Measurements from ENCODE around the gene LTC4S. TPM values are rescaled to one million over a fixed set of nuclear protein-coding genes. Genes with fewer than 3 reads are reported as not detected.
A peak's percentile ranks its signal among the peaks of the same experiment; 100 is the strongest.
"Not testable (repeated sequence)": the region's sequence is repeated elsewhere in the genome, so short reads cannot be mapped to it uniquely, and the experiment has no call there.

The LTC4S gene
- 1 to 10 TPM in 3 of 4 donors, not detected in 1; 3.0 to 3.8 (median 3.2) TPM for total RNA-seq

- Histone ChIP-seq H3K4me3 (peak within 1 kb of the TSS in 1 of 4 donors; percentile 72), H3K36me3 (peaks cover 0 to 12% (median 5%) of the 10 kb centered on the region in 4 donors), H3K9me3 (no peaks in the 10 kb centered on the region), H3K27me3 (no peaks in the 10 kb centered on the region), H3K4me1 (peaks cover 19 to 46% (median 29%) of the 10 kb centered on the region in 4 donors), H3K27ac (peak within 1 kb of the TSS; percentile 57 to 92 (median 90))
- in situ Hi-C loops (cut with MboI; ENCODE audit: low pct_ligation_motif_present in 1 of 4, low pct_unique_long_range_greater_than_20kb in 1 of 4, low sequenced_read_pairs in 3 of 4) (no loop called here), intact Hi-C loops (cut with DNase I; ENCODE audit: low total_unique reads) (no loop called here)
- TF ChIP-seq POLR2A (IDR thresholded peaks at IDR 0.05) (no peak), POLR2AphosphoS5 (IDR thresholded peaks at IDR 0.05) (peak in 2 of 3 donors; percentile 3 to 29), EP300 (IDR thresholded peaks at IDR 0.05; ENCODE audit: low read depth) (no peak)
- peak; percentile 65 for DNase-seq
- WGBS, 2 donors (ENCODE audit: low coverage in 1 of 2), result 55% methylated on average over 17 of the region's 19 CpGs; no CpG with 5 or more reads in 1 of the 2 donors
Observed at GRCh38 chr5:179793468-179794139, at the start of gene LTC4S. Gene LTC4S, plus strand, starts transcription at chr5:179793986. Its CDS starts 95 bp downstream, at chr5:179794081.

GRCh38 chr5:179744106-179744505 is 49.7 kb upstream of the LTC4S start:
- intact Hi-C loops (cut with DNase I; ENCODE audit: low total_unique reads); DNase-seq; in situ Hi-C loops (cut with MboI; ENCODE audit: low pct_ligation_motif_present in 1 of 4, low pct_unique_long_range_greater_than_20kb in 1 of 4, low sequenced_read_pairs in 3 of 4); H3K27me3 ChIP-seq; H3K4me3 ChIP-seq; H3K36me3 ChIP-seq; H3K27ac ChIP-seq; H3K9me3 ChIP-seq: not testable (repeated sequence)
- WGBS, 2 donors (ENCODE audit: low coverage in 1 of 2), result 89 to 100% methylated on average over 6 to 7 of the region's 7 CpGs
- H3K4me1 ChIP-seq, result peaks cover 0 to 17% (median 0%) of the 10 kb centered on the region in 4 donors

- TF ChIP-seq CTCF (IDR thresholded peaks at IDR 0.05) (no peak), EP300 (IDR thresholded peaks at IDR 0.05; ENCODE audit: low read depth) (no peak), POLR2A (IDR thresholded peaks at IDR 0.05) (no peak), POLR2AphosphoS5 (IDR thresholded peaks at IDR 0.05) (no peak)
- intact Hi-C loops (cut with DNase I; ENCODE audit: low total_unique reads) (no loop called here), in situ Hi-C loops (cut with MboI; ENCODE audit: low pct_ligation_motif_present in 1 of 4, low pct_unique_long_range_greater_than_20kb in 1 of 4, low sequenced_read_pairs in 3 of 4) (no loop called here)
- Histone ChIP-seq H3K27ac (no peak overlapping the region), H3K36me3 (no peaks in the 10 kb centered on the region), H3K4me3 (no peak overlapping the region), H3K27me3 (no peaks in the 10 kb centered on the region), H3K9me3 (no peaks in the 10 kb centered on the region), H3K4me1 (peaks cover 0 to 17% (median 0%) of the 10 kb centered on the region in 4 donors)
- DNase-seq, result no peak
- WGBS, 2 donors (ENCODE audit: low coverage in 1 of 2), result 83 to 100% methylated on average over 2 of the region's 2 CpGs
Observed at GRCh38 chr5:179746872-179747271, 46.9 kb upstream of the LTC4S start.

- in situ Hi-C loops (cut with MboI; ENCODE audit: low pct_ligation_motif_present in 1 of 4, low pct_unique_long_range_greater_than_20kb in 1 of 4, low sequenced_read_pairs in 3 of 4), result no loop called here
- 78 to 89% methylated on average over 3 of the region's 3 CpGs for WGBS, 2 donors (ENCODE audit: low coverage in 1 of 2)
- intact Hi-C loops (cut with DNase I; ENCODE audit: low total_unique reads), result no loop called here
- H3K4me3 ChIP-seq, result no peak overlapping the region
- no peak overlapping the region for H3K27ac ChIP-seq
- TF ChIP-seq CTCF (IDR thresholded peaks at IDR 0.05) (no peak), EP300 (IDR thresholded peaks at IDR 0.05; ENCODE audit: low read depth) (no peak), POLR2A (IDR thresholded peaks at IDR 0.05) (no peak), POLR2AphosphoS5 (IDR thresholded peaks at IDR 0.05) (no peak)
- H3K36me3 ChIP-seq, result no peaks in the 10 kb centered on the region
- DNase-seq, result no peak
- no peaks in the 10 kb centered on the region for H3K9me3 ChIP-seq
- no peaks in the 10 kb centered on the region for H3K27me3 ChIP-seq
- H3K4me1 ChIP-seq, result peaks cover 0 to 17% (median 0%) of the 10 kb centered on the region in 4 donors
Observed at GRCh38 chr5:179747811-179748210, 46.0 kb upstream of the LTC4S start.

- DNase-seq, result no peak
- peaks cover 5 to 22% (median 12%) of the 10 kb centered on the region in 4 donors for H3K4me1 ChIP-seq
- no peak overlapping the region for H3K27ac ChIP-seq
- 84 to 86% methylated on average over 4 to 8 of the region's 8 CpGs for WGBS, 2 donors (ENCODE audit: low coverage in 1 of 2)
- in situ Hi-C loops (cut with MboI; ENCODE audit: low pct_ligation_motif_present in 1 of 4, low pct_unique_long_range_greater_than_20kb in 1 of 4, low sequenced_read_pairs in 3 of 4) (no loop called here), intact Hi-C loops (cut with DNase I; ENCODE audit: low total_unique reads) (no loop called here)
- TF ChIP-seq POLR2A (IDR thresholded peaks at IDR 0.05) (no peak), CTCF (IDR thresholded peaks at IDR 0.05) (no peak), POLR2AphosphoS5 (IDR thresholded peaks at IDR 0.05) (no peak), EP300 (IDR thresholded peaks at IDR 0.05; ENCODE audit: low read depth) (no peak)
- no peak overlapping the region for H3K4me3 ChIP-seq
- H3K9me3 ChIP-seq, result no peaks in the 10 kb centered on the region
- H3K27me3 ChIP-seq, result no peaks in the 10 kb centered on the region
- no peaks in the 10 kb centered on the region for H3K36me3 ChIP-seq
Observed at GRCh38 chr5:179749857-179750508, 43.8 kb upstream of the LTC4S start.
